Osteoblast (primary cell): ENCODE results near the gene XRCC3. TPM values are rescaled to one million over a fixed set of nuclear protein-coding genes. Genes with fewer than 3 reads are reported as not detected.
"Not testable (repeated sequence)": the region's sequence is repeated elsewhere in the genome, so short reads cannot be mapped to it uniquely, and the experiment has no call there.

ENCODE experiments used
- DNase-seq: peaks from one replicate; pipeline ENCODE4 v3.0.0; 2011; ENCODE audit warnings: low spot score, mixed read lengths; ENCODE audit not compliant: insufficient read length; ENCODE audit errors: missing footprints
- H2AFZ ChIP-seq: 2 replicates; pipeline ENCODE4 v1.6.0; 2011; ENCODE audit warnings: mild to moderate bottlenecking, low read length
- H3K27ac ChIP-seq: 2 replicates; pipeline ENCODE4 v1.5.1; 2011; ENCODE audit warnings: mild to moderate bottlenecking, low read depth, low read length, moderate library complexity
- H3K27me3 ChIP-seq: 2 replicates; pipeline ENCODE4 v1.6.0; 2012; ENCODE audit warnings: mild to moderate bottlenecking, control low read depth, inconsistent platforms, low read length, moderate library complexity; ENCODE audit not compliant: insufficient read depth
- H3K36me3 ChIP-seq: 2 replicates; pipeline ENCODE4 v1.5.1; 2011; ENCODE audit warnings: mild to moderate bottlenecking, low read length, control low read depth, moderate library complexity; ENCODE audit not compliant: insufficient read depth
- H3K4me1 ChIP-seq: 2 replicates; pipeline ENCODE4 v1.5.1; 2011; ENCODE audit warnings: mild to moderate bottlenecking, low read length, control low read depth, moderate library complexity; ENCODE audit not compliant: insufficient read depth
- H3K4me2 ChIP-seq: 2 replicates; pipeline ENCODE4 v1.6.0; 2011; ENCODE audit warnings: mild to moderate bottlenecking, low read length; ENCODE audit not compliant: insufficient read depth
- H3K4me3 ChIP-seq: fragments of 200-600 bp; sonication (generic); 3 replicates; pipeline ENCODE4 v1.5.1; 2012; ENCODE audit warnings: mild to moderate bottlenecking, low read length, inconsistent platforms; ENCODE audit not compliant: insufficient read depth
- H3K79me2 ChIP-seq: 2 replicates; pipeline ENCODE4 v1.6.0; 2012; ENCODE audit warnings: mild to moderate bottlenecking, low read length, control low read depth, inconsistent platforms; ENCODE audit not compliant: insufficient read depth
- H3K9me3 ChIP-seq: 2 replicates; pipeline ENCODE4 v1.5.1; 2011; ENCODE audit warnings: low read depth, low read length, control low read depth
- H4K20me1 ChIP-seq: 2 replicates; pipeline ENCODE4 v1.6.0; 2012; ENCODE audit warnings: mild to moderate bottlenecking, low read length, control low read depth; ENCODE audit not compliant: insufficient read depth
- CTCF ChIP-seq: IDR thresholded peaks from 2 replicates; pipeline ENCODE4 v1.5.1; 2011; ENCODE audit warnings: mild to moderate bottlenecking, low read depth, low read length, moderate library complexity; ENCODE audit errors: extremely low read depth
- total RNA-seq: library from RNA; depleted of rRNA; stranded (reverse); fragments of >200 nt; gene quantifications from 2 replicates; pipeline ENCODE4 v1.2.3, GENCODE V29; 2012

XRCC3 gene
- total RNA-seq, 1 donor = 4.3 TPM

- no peak overlapping the region for H3K4me2 ChIP-seq
- H3K79me2 ChIP-seq = peaks cover 92% of the 10 kb centered on the region
- H3K4me3 ChIP-seq = no peak overlapping the region
- no peaks in the 10 kb centered on the region for H3K9me3 ChIP-seq
- peaks cover 35% of the 10 kb centered on the region for H3K4me1 ChIP-seq
- no peak for DNase-seq
- H2AFZ ChIP-seq = no peak overlapping the region
- H3K36me3 ChIP-seq = peaks cover 44% of the 10 kb centered on the region
- H3K27ac ChIP-seq = peak overlapping the region; percentile 19
- no peak for TF ChIP-seq CTCF
- peaks cover 39% of the 10 kb centered on the region for H4K20me1 ChIP-seq
- H3K27me3 ChIP-seq = no peaks in the 10 kb centered on the region
Measured at GRCh38 chr14:103654619-103655018, 60.6 kb downstream of the XRCC3 start.

GRCh38 chr14:103653805-103654204 is 61.4 kb downstream of the XRCC3 start:
- peaks cover 35% of the 10 kb centered on the region for H3K4me1 ChIP-seq
- H3K4me2 ChIP-seq = no peak overlapping the region
- no peaks in the 10 kb centered on the region for H3K9me3 ChIP-seq
- no peak for TF ChIP-seq CTCF
- DNase-seq = no peak
- H3K27me3 ChIP-seq = no peaks in the 10 kb centered on the region
- H3K79me2 ChIP-seq = peaks cover 93% of the 10 kb centered on the region
- no peak overlapping the region for H3K4me3 ChIP-seq
- peaks cover 46% of the 10 kb centered on the region for H4K20me1 ChIP-seq
- peaks cover 36% of the 10 kb centered on the region for H3K36me3 ChIP-seq
- H2AFZ ChIP-seq = no peak overlapping the region
- peak overlapping the region; percentile 36 for H3K27ac ChIP-seq

- not testable (repeated sequence) for H3K27me3 ChIP-seq, H3K9me3 ChIP-seq, DNase-seq, H3K4me3 ChIP-seq, H2AFZ ChIP-seq, H3K4me2 ChIP-seq
- H3K79me2 ChIP-seq = peaks cover 96% of the 10 kb centered on the region
- peaks cover 51% of the 10 kb centered on the region for H4K20me1 ChIP-seq
- H3K36me3 ChIP-seq = peaks cover 36% of the 10 kb centered on the region
- H3K27ac ChIP-seq = peak overlapping the region; percentile 36
- H3K4me1 ChIP-seq = peaks cover 35% of the 10 kb centered on the region
Measured at GRCh38 chr14:103653336-103653735, 61.9 kb downstream of the XRCC3 start.

- no peak overlapping the region for H3K4me3 ChIP-seq
- peaks cover 30% of the 10 kb centered on the region for H3K36me3 ChIP-seq
- DNase-seq = no peak
- peaks cover 96% of the 10 kb centered on the region for H3K79me2 ChIP-seq
- H3K27me3 ChIP-seq = no peaks in the 10 kb centered on the region
- no peaks in the 10 kb centered on the region for H3K9me3 ChIP-seq
- H2AFZ ChIP-seq = no peak overlapping the region
- peaks cover 32% of the 10 kb centered on the region for H3K4me1 ChIP-seq
- H4K20me1 ChIP-seq = peaks cover 54% of the 10 kb centered on the region
- H3K27ac ChIP-seq = no peak overlapping the region
- no peak for TF ChIP-seq CTCF
- no peak overlapping the region for H3K4me2 ChIP-seq
Measured at GRCh38 chr14:103652806-103653205, 62.4 kb downstream of the XRCC3 start.
